Measurements from ENCODE around the gene ADAMTS17.

ADAMTS17 gene

GRCh38 chr15:100124936-100125335 lies 216.8 kb downstream of the ADAMTS17 start:
- TF ChIP-seq CTCF (conservative IDR thresholded peaks at IDR 0.05; ENCODE audit: low read length) = no peak
- DNase-seq (ENCODE audit: low read depth) = no peak
- no peak overlapping the region for H3K4me3 ChIP-seq (ENCODE audit: low read length)

DNA sequence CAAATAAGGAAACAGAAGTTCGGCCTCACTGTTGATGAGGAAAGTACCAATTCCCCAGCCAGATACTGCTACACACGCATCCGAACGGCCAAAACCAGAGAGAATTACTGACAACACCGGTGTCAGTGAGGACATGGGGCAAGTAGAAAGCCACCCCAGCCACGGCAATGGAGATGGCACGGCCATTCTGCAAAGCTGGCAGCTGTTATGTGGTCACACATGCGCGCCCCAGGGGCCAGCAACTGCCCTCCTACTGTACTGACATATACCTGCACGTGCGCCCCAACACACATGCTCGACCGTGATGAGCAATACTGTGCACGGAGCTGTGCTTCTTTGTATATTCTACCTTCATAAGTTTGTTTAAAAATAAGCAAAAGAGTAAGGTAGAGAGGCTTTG lies 217.4 kb downstream of the ADAMTS17 start:
- no peak for DNase-seq (ENCODE audit: low read depth)
- no peak for TF ChIP-seq CTCF (conservative IDR thresholded peaks at IDR 0.05; ENCODE audit: low read length)
- no peak overlapping the region for H3K4me3 ChIP-seq (ENCODE audit: low read length)

GRCh38 chr15:100123611-100124010 lies 218.2 kb downstream of the ADAMTS17 start:
- H3K4me3 ChIP-seq (ENCODE audit: low read length) = no peak overlapping the region
- DNase-seq (ENCODE audit: low read depth) = no peak
- TF ChIP-seq CTCF (conservative IDR thresholded peaks at IDR 0.05; ENCODE audit: low read length) = no peak

GRCh38 chr15:100121285-100121684 lies 220.5 kb downstream of the ADAMTS17 start:
- DNase-seq (ENCODE audit: low read depth) = no peak
- no peak overlapping the region for H3K4me3 ChIP-seq (ENCODE audit: low read length)
- no peak for TF ChIP-seq CTCF (conservative IDR thresholded peaks at IDR 0.05; ENCODE audit: low read length)

- H3K4me3 ChIP-seq (ENCODE audit: low read length) = no peak overlapping the region
- no peak for TF ChIP-seq CTCF (conservative IDR thresholded peaks at IDR 0.05; ENCODE audit: low read length)
- no peak for DNase-seq (ENCODE audit: low read depth)
Observed at GRCh38 chr15:100120111-100120510, 221.7 kb downstream of the ADAMTS17 start.

DNA sequence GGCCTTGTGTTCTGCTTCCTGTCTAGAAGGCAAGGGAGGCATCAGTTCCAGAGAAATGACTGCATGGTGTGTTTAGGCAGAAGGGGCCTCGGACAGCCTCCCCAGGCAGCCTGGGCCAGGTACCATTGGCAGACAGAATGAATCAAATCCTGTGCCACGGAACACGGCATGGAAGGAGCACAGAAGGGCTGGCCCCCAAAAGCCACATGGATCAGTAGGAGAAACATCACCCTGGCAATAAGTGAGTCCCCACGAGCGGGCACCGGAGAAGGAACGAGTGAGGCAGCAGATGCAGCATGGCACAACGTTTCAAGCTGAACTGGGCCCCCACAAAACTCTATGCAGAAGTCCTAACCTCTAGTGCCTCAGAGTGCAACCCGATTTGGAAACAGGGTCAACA lies 223.2 kb downstream of the ADAMTS17 start:
- TF ChIP-seq CTCF (conservative IDR thresholded peaks at IDR 0.05; ENCODE audit: low read length) = no peak
- DNase-seq (ENCODE audit: low read depth) = no peak
- no peak overlapping the region for H3K4me3 ChIP-seq (ENCODE audit: low read length)

DNA sequence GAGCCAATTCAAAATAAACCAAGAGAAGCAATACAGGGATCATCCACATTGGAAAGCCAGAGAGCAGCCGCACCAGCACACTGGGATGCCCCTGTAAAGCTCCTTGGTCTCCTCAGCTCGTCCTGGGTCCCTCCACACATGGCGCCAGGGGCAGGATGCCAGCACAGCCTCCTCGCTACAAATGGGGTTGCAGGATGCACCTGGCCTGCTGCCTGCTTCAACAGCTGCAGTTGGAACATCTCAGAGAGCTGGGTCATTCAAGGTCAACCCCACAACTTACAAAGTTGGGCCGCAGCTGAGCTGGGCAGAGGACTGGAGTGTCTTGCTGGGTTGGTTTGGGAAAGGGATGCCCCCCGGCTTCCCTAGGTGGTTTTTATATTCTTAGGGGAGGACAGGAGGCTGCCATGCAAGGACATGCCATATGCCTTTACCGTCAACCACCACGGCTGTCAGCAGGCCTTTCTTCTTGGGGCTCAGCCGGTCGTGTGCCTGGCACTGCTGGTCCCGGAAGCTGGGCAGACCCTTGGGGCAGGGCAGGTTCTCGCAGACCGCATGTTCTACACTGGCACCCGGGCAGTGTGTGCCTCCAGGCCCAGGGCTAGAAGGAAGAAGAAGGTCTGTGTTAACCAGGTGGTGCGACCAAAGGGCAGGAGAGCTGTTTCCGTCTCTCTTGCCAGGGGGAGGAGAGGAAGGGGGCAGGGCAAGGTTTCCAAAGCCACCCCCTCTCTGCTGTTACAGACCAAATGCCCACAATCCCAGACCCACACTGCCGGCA lies 225.2 kb downstream of the ADAMTS17 start:
- no peak for DNase-seq (ENCODE audit: low read depth)
- no peak for TF ChIP-seq CTCF (conservative IDR thresholded peaks at IDR 0.05; ENCODE audit: low read length)
- H3K4me3 ChIP-seq (ENCODE audit: low read length) = no peak overlapping the region
